Measurements from ENCODE around the gene SNAPC1. TPM values are rescaled to one million over a fixed set of nuclear protein-coding genes. Genes with fewer than 3 reads are reported as not detected.

SNAPC1 gene
- total and polyA plus RNA-seq, 9 of the 15 experiments (the other 6 are each of a cell fraction or from before 2014, with no cell fraction given), result 3.7 to 9.0 (median 7.9) TPM

DNA sequence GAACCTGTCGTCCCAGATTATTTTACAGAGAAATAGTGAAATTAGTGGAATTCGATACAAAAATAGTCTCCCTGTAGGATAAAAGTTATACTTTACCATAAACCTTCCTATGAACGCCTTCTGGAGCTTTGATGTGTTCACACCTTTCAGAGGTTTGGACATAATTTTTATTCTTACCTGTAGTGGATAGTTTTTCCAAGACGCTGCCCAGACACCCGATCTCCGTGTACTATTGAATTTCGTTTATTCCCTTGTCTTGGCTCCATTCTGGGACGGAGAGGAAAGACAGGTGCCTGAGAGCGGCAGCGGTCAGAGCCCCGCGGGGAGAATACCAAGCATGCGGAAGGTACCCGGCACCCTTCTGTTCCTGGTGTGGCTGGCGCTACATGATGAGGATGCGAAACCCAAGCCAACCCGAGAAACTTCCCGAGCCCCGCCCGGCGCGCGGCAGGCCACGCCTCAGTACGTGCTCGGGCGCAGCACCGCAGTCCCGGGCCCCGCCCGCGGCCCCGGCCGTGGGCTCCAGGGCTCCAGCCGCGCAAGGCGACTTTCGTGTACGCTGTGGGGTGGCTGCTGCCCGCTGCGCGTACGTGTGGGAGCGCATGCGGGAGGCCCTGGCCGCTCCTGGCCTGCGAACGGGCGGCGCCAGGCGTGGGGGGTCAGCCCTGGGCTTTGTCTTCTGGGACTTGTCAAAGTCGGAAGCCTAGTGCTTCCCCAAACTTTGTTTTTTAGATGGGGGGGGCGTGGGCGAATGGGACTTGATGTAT lies 11.3 kb upstream of the SNAPC1 start (continued):
- TF ChIP-seq NR2F6 (CRISPR knock-in tag; IDR thresholded peaks at IDR 0.05), result no peak
- TF ChIP-seq ETV1 (tag; conservative IDR thresholded peaks at IDR 0.05; ENCODE audit: low read depth), result no peak
- TF ChIP-seq RHOXF2B (CRISPR knock-in tag; conservative IDR thresholded peaks at IDR 0.05), result no peak
- TF ChIP-seq NCOR1 (IDR thresholded peaks at IDR 0.05), result no peak
- 0 out of 2 replicates have a peak, but pooled peaks have one; percentile 39 for TF ChIP-seq SMAD4 (CRISPR knock-in tag; conservative IDR thresholded peaks at IDR 0.05)
- TF ChIP-seq, protein P1, sequence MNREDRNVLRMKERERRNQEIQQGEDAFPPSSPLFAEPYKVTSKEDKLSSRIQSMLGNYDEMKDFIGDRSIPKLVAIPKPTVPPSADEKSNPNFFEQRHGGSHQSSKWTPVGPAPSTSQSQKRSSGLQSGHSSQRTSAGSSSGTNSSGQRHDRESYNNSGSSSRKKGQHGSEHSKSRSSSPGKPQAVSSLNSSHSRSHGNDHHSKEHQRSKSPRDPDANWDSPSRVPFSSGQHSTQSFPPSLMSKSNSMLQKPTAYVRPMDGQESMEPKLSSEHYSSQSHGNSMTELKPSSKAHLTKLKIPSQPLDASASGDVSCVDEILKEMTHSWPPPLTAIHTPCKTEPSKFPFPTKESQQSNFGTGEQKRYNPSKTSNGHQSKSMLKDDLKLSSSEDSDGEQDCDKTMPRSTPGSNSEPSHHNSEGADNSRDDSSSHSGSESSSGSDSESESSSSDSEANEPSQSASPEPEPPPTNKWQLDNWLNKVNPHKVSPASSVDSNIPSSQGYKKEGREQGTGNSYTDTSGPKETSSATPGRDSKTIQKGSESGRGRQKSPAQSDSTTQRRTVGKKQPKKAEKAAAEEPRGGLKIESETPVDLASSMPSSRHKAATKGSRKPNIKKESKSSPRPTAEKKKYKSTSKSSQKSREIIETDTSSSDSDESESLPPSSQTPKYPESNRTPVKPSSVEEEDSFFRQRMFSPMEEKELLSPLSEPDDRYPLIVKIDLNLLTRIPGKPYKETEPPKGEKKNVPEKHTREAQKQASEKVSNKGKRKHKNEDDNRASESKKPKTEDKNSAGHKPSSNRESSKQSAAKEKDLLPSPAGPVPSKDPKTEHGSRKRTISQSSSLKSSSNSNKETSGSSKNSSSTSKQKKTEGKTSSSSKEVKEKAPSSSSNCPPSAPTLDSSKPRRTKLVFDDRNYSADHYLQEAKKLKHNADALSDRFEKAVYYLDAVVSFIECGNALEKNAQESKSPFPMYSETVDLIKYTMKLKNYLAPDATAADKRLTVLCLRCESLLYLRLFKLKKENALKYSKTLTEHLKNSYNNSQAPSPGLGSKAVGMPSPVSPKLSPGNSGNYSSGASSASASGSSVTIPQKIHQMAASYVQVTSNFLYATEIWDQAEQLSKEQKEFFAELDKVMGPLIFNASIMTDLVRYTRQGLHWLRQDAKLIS (CRISPR knock-in tag; IDR thresholded peaks at IDR 0.05), result no peak
- TF ChIP-seq, protein P2, sequence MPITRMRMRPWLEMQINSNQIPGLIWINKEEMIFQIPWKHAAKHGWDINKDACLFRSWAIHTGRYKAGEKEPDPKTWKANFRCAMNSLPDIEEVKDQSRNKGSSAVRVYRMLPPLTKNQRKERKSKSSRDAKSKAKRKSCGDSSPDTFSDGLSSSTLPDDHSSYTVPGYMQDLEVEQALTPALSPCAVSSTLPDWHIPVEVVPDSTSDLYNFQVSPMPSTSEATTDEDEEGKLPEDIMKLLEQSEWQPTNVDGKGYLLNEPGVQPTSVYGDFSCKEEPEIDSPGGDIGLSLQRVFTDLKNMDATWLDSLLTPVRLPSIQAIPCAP (CRISPR knock-in tag; IDR thresholded peaks at IDR 0.05; ENCODE audit: borderline replicate concordance), result no peak
- TF ChIP-seq, protein P3, sequence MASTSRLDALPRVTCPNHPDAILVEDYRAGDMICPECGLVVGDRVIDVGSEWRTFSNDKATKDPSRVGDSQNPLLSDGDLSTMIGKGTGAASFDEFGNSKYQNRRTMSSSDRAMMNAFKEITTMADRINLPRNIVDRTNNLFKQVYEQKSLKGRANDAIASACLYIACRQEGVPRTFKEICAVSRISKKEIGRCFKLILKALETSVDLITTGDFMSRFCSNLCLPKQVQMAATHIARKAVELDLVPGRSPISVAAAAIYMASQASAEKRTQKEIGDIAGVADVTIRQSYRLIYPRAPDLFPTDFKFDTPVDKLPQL (IDR thresholded peaks at IDR 0.05; ENCODE audit: extremely low read depth, insufficient read length), result no peak
- TF ChIP-seq GATAD2A (IDR thresholded peaks at IDR 0.05), result 0 out of 2 replicates have a peak, but pooled peaks have one; percentile 49
- no peak for TF ChIP-seq ADNP (tag; IDR thresholded peaks at IDR 0.05)
- TF ChIP-seq ZNF3 (CRISPR knock-in tag; IDR thresholded peaks at IDR 0.05), result no peak
- TF ChIP-seq ZNF695 (CRISPR knock-in tag; IDR thresholded peaks at IDR 0.05), result no peak
- no peak for TF ChIP-seq POLR2AphosphoS2 (IDR thresholded peaks at IDR 0.05; ENCODE audit: low read length)
- TF ChIP-seq CBX3 (IDR thresholded peaks at IDR 0.05; ENCODE audit: borderline replicate concordance in 1 of 2, low read length in 2 of 2), result no peak
- no peak for TF ChIP-seq ZNF561 (CRISPR knock-in tag; conservative IDR thresholded peaks at IDR 0.05)
- peak; percentile 44; the same call in 1 of the 2 replicates for TF ChIP-seq BHLHE40 (IDR thresholded peaks at IDR 0.05; ENCODE audit: low read length)
- TF ChIP-seq, protein P4, sequence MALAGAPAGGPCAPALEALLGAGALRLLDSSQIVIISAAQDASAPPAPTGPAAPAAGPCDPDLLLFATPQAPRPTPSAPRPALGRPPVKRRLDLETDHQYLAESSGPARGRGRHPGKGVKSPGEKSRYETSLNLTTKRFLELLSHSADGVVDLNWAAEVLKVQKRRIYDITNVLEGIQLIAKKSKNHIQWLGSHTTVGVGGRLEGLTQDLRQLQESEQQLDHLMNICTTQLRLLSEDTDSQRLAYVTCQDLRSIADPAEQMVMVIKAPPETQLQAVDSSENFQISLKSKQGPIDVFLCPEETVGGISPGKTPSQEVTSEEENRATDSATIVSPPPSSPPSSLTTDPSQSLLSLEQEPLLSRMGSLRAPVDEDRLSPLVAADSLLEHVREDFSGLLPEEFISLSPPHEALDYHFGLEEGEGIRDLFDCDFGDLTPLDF (CRISPR knock-in tag; IDR thresholded peaks at IDR 0.05), result no peak
- no peak for TF ChIP-seq RNF2 (IDR thresholded peaks at IDR 0.05)
- no peak for TF ChIP-seq NUFIP1 (IDR thresholded peaks at IDR 0.05; ENCODE audit: partially characterized antibody)
- no peak for TF ChIP-seq ZNF584 (CRISPR knock-in tag; IDR thresholded peaks at IDR 0.05; ENCODE audit: low read depth)
- no peak for TF ChIP-seq ZNF146 (CRISPR knock-in tag; IDR thresholded peaks at IDR 0.05; ENCODE audit: unreplicated experiment)
- TF ChIP-seq XRCC4 (IDR thresholded peaks at IDR 0.05; ENCODE audit: extremely low read depth, insufficient read depth, insufficient read length), result no peak
- TF ChIP-seq RB1 (IDR thresholded peaks at IDR 0.05; ENCODE audit: low read depth), result peak; percentile 57; the same call in 1 of the 2 replicates
- TF ChIP-seq BRCA1 (IDR thresholded peaks at IDR 0.05), result no peak
- TF ChIP-seq BRCA1 (CRISPR knock-in tag; IDR thresholded peaks at IDR 0.05), result no peak

Measured in K562 (cell line).